Measurements from ENCODE around the gene CCDC122. TPM values are rescaled to one million over a fixed set of nuclear protein-coding genes. Genes with fewer than 3 reads are reported as not detected.

CCDC122 gene
- total RNA-seq, 3 donors from 2014 or later, result 8.0 to 17.1 (median 10.9) TPM

DNA sequence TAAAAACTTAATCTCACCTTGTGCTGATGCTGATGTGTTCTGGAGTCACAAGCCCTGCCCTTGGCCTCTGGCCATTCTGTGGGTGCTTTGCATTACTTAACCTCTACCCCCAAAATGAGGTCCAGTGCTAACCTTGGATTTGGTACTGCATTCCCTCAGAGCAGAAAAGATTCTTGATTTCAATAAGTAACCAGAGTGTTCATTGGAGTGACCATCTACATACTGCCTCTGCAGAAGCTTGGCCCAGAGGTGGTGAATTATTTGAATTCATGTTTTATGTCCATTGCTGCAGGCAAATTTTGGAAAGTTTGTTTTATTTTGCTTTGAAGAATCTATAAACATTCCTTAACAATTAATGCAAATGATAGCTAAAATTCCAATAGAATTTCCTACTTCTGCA lies 85.1 kb downstream of the CCDC122 start:
- intact Hi-C loops (cut with DNase I, micrococcal nuclease), result no loop called here

DNA sequence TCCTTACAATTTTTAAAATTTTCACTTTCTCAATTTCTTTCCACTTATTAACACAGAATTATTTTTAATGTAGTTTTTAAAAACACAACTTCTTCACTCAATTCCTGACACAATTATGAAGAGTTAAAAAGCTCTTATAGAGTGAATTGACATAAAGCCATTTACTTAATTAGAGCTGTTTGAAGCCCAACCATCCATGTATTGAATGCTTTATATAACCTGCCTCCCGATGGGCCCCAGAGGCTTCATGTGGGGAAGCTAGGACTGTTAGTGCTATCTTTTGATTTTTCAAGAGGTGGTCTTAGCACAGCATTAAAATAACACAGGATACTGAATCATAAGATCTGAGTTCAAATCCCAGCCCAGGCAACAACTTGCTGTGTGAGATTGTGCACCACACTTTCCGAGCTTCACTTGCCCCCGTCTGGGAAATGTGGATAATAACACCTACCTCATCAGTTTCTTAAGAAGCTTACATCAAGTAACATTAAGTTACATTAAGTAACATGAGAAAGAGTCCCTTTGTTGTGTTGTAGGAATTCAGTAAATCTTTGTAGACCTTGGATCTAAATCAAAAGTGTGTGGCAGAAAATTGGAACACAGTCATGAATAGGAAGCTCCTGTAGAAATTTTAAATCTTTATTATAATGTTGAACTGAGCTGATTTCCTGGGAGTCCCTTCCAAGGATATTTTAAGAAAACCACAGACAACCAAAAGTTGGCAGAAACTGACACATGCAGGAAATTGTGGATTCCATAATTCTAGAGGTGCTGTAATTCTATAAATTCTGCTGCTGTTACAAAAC lies 87.3 kb downstream of the CCDC122 start:
- Histone ChIP-seq H3K4me3 (no peak overlapping the region), H3K36me3 (ENCODE audit: low read depth) (no peaks in the 10 kb centered on the region), H3K4me1 (ENCODE audit: low read depth) (peaks cover 2% of the 10 kb centered on the region), H3K9me3 (no peaks in the 10 kb centered on the region)
- TF ChIP-seq CTCF (IDR thresholded peaks at IDR 0.05), result no peak
- DNase-seq, result no peak
- no peak for ATAC-seq
- intact Hi-C loops (cut with DNase I, micrococcal nuclease), result no loop called here

More for the DNA sequence above, 85.1 kb downstream of the CCDC122 start:
- Histone ChIP-seq H3K4me1 (ENCODE audit: low read depth) (no peaks in the 10 kb centered on the region), H3K4me3 (no peak overlapping the region), H3K9me3 (no peaks in the 10 kb centered on the region), H3K36me3 (ENCODE audit: low read depth) (no peaks in the 10 kb centered on the region)
- no peak for TF ChIP-seq CTCF (IDR thresholded peaks at IDR 0.05)
- no peak for ATAC-seq
- no peak for DNase-seq

DNA sequence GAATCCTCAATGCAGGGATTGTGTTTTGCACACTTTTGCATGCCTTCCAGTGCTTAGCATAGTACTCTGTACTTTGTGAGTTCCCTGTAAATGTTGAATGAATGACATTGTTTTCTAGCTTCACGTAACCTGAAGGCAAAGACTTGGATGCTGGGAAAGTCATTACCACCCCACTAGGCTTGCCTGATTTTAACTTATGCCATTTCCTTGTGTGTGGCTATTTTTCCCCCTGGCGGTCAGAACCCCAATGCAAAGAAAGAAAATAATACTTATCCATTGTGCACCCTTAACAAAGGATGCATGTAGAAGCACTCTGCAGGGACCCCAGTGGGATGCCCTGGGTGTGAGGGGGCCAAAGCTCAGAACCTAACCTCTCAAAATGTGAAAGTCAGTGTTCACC lies 91.5 kb downstream of the CCDC122 start:
- no peaks in the 10 kb centered on the region for H3K36me3 ChIP-seq (ENCODE audit: low read depth)
- no peak for TF ChIP-seq CTCF (IDR thresholded peaks at IDR 0.05)
- H3K4me1 ChIP-seq (ENCODE audit: low read depth), result peaks cover 16% of the 10 kb centered on the region
- H3K9me3 ChIP-seq, result no peaks in the 10 kb centered on the region
- no peak for DNase-seq
- intact Hi-C loops (cut with DNase I, micrococcal nuclease), result no loop called here
- no peak overlapping the region for H3K4me3 ChIP-seq
- ATAC-seq, result no peak

DNA sequence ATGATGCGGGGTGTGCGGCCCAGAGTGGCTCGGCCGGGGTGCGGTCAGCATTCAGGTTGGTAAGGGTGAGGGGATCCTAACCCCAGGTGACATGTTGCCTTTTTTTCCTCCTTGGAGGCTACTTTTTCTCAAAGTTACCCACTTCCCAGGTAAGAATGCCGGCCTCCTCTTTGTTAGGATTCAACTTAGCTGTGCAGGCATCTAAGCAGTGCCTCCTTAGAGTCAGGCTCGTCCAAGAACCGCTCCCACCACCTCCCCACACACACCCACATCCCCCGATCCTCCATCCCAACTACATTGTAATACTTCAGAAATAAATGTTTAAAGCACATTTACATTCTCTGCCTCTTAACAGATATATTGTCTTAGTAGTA lies 92.0 kb downstream of the CCDC122 start:
- no peaks in the 10 kb centered on the region for H3K9me3 ChIP-seq
- ATAC-seq, result no peak
- intact Hi-C loops (cut with DNase I, micrococcal nuclease), result no loop called here

GRCh38 chr13:43786766-43787517 lies 92.6 kb downstream of the CCDC122 start, which contains the start of gene ENOX1:
Gene ENOX1 (minus strand): TSS chr13:43786972.
- DNase-seq, result peak; percentile 24 to 58 (median 55)
- Histone ChIP-seq H3K4me3 (no peak within 1 kb of the TSS), H3K9me3 (no peaks in the 10 kb centered on the region), H3K36me3 (ENCODE audit: low read depth) (no peaks in the 10 kb centered on the region), H3K4me1 (ENCODE audit: low read depth) (peaks cover 16% of the 10 kb centered on the region)
- intact Hi-C loops (cut with DNase I, micrococcal nuclease), result no loop called here
- no peak for TF ChIP-seq CTCF (IDR thresholded peaks at IDR 0.05)
- peak; percentile 72 for ATAC-seq

More for the DNA sequence above, 92.0 kb downstream of the CCDC122 start:
- peaks cover 16% of the 10 kb centered on the region for H3K4me1 ChIP-seq (ENCODE audit: low read depth)
- no peak overlapping the region for H3K4me3 ChIP-seq
- TF ChIP-seq CTCF (IDR thresholded peaks at IDR 0.05), result no peak
- DNase-seq, result no peak
- H3K36me3 ChIP-seq (ENCODE audit: low read depth), result no peaks in the 10 kb centered on the region

All from mucosa of descending colon (tissue), 3 donors.